H1 (cell line): ENCODE data around the gene ZNF586. TPM values are rescaled to one million over a fixed set of nuclear protein-coding genes. Genes with fewer than 3 reads are reported as not detected.

Experiments
- CTCF ChIA-PET: fragments of 300-600 bp; sonication (Branson Sonifier 250); formaldehyde crosslinking; loops from one replicate; lab custom pipeline; 2021; ENCODE audit not compliant: partially characterized antibody; lab: Charles Lee
- POLR2A ChIA-PET: fragments of 300-600 bp; sonication (Branson Sonifier 250); formaldehyde crosslinking; loops from one replicate; lab custom pipeline; 2021; ENCODE audit warnings: inconsistent platforms; ENCODE audit not compliant: partially characterized antibody; lab: Charles Lee
- DNase-seq, 2 experiments: peaks; one replicate each; pipeline versions ENCODE4 v3.0.0 to v3.0.0-alpha.2; 2010 to 2022; ENCODE audit warnings: low spot score in 2 of 2, low read depth in 1 of 2, mixed read lengths in 1 of 2
- FAIRE-seq: peaks from 2 replicates; lab custom pipeline; 2011; peaks lifted over from hg19 to GRCh38; lab: Jason Lieb, UNC
- H2AFZ ChIP-seq: 2 replicates; pipeline ENCODE4 v1.8.1; 2012; ENCODE audit warnings: low read length, inconsistent platforms
- H2AK5ac ChIP-seq: 2 replicates; pipeline ENCODE4 v1.6.1; 2013; ENCODE audit warnings: low read depth, low read length
- H2BK120ac ChIP-seq: replicated peaks from 2 replicates; pipeline ENCODE3; 2013; ENCODE audit warnings: low read depth, low read length, inconsistent platforms
- H2BK12ac ChIP-seq: 2 replicates; pipeline ENCODE4 v1.6.1; 2013; ENCODE audit warnings: low read depth, low read length
- H2BK15ac ChIP-seq: 2 replicates; pipeline ENCODE4 v1.6.1; 2013; ENCODE audit warnings: low read length
- H2BK20ac ChIP-seq: 2 replicates; pipeline ENCODE4 v1.6.1; 2013; ENCODE audit warnings: low read length
- H2BK5ac ChIP-seq: 2 replicates; pipeline ENCODE4 v1.6.1; 2013; ENCODE audit warnings: low read depth, low read length
- H3K14ac ChIP-seq: 2 replicates; pipeline ENCODE4 v1.6.1; 2013; ENCODE audit warnings: inconsistent platforms; ENCODE audit not compliant: insufficient read length
- H3K18ac ChIP-seq: 2 replicates; pipeline ENCODE4 v1.6.1; 2013; ENCODE audit warnings: low read length; ENCODE audit errors: extremely low read depth
- H3K23ac ChIP-seq: 2 replicates; pipeline ENCODE4 v1.6.1; 2013; ENCODE audit warnings: inconsistent platforms; ENCODE audit not compliant: insufficient read length
- H3K23me2 ChIP-seq: 2 replicates; pipeline ENCODE4 v1.6.1; 2013; ENCODE audit warnings: low read depth, low read length
- H3K27ac ChIP-seq: 2 replicates; pipeline ENCODE4 v1.6.1; 2011; ENCODE audit warnings: low read depth, low read length, inconsistent platforms
- H3K27me3 ChIP-seq, 4 experiments: replicated peaks in 1 of 4; 1 replicate in 1 of 4; 2 replicates in 3 of 4; pipeline versions ENCODE4 v1.6.1 to v1.8.1; 2011 to 2013; ENCODE audit warnings: low read length in 3 of 4, mild to moderate bottlenecking in 3 of 4, inconsistent platforms in 2 of 4, mixed read lengths in 2 of 4, moderate library complexity in 1 of 4; ENCODE audit not compliant: control insufficient read depth in 3 of 4, insufficient read depth in 3 of 4; ENCODE audit errors: extremely low read depth in 1 of 4
- H3K36me3 ChIP-seq, 4 experiments: 2 replicates each; pipeline versions ENCODE4 v1.6.1 to v1.8.1; 2011 to 2013; ENCODE audit warnings: mild to moderate bottlenecking in 4 of 4, low read length in 3 of 4, moderate library complexity in 2 of 4, control low read depth in 1 of 4, inconsistent platforms in 1 of 4; ENCODE audit not compliant: insufficient read depth in 4 of 4, control insufficient read depth in 2 of 4
- H3K4ac ChIP-seq: replicated peaks from 2 replicates; pipeline ENCODE3; 2013; ENCODE audit warnings: low read length, low read depth, mixed read lengths, inconsistent platforms; ENCODE audit not compliant: insufficient read length
- H3K4me1 ChIP-seq, 4 experiments: replicated peaks in 1 of 4; 1 replicate in 1 of 4; 2 replicates in 3 of 4; pipeline versions ENCODE4 v1.6.1 to v1.8.1; 2011 to 2013; ENCODE audit warnings: low read length in 3 of 4, inconsistent platforms in 2 of 4, mixed read lengths in 1 of 4; ENCODE audit not compliant: insufficient read depth in 4 of 4, control insufficient read depth in 3 of 4
- H3K4me2 ChIP-seq, 2 experiments: 2 replicates each; pipeline versions ENCODE4 v1.6.1 to v1.8.1; 2011 to 2013; ENCODE audit warnings: low read depth in 2 of 2, low read length in 2 of 2, control low read depth in 1 of 2, inconsistent platforms in 1 of 2, mild to moderate bottlenecking in 1 of 2; ENCODE audit not compliant: insufficient read depth in 1 of 2
- H3K4me3 ChIP-seq, 4 experiments: fragments of 200-600, 300-600 bp in 1 of 4; sonication (generic), shearing (Covaris generic), sonication (Bioruptor Twin) in 1 of 4; 2 replicates each; pipeline versions ENCODE4 v1.5.1 to v1.8.1; 2011 to 2016; ENCODE audit warnings: low read length in 4 of 4, low read depth in 3 of 4, control low read depth in 2 of 4, inconsistent platforms in 2 of 4, mild to moderate bottlenecking in 2 of 4, mixed read lengths in 1 of 4, moderate library complexity in 1 of 4; ENCODE audit not compliant: insufficient read depth in 2 of 4; ENCODE audit errors: extremely low read depth in 1 of 4
- H3K56ac ChIP-seq: replicated peaks from 2 replicates; pipeline ENCODE3; 2013; ENCODE audit warnings: low read depth, mild to moderate bottlenecking, mixed read lengths, low read length, inconsistent platforms; ENCODE audit not compliant: insufficient read length
- H3K79me1 ChIP-seq: 2 replicates; pipeline ENCODE4 v1.6.1; 2013; ENCODE audit warnings: low read depth, low read length, control low read depth
- H3K79me2 ChIP-seq, 2 experiments: 2 replicates each; pipeline versions ENCODE4 v1.6.1 to v1.8.1; 2012 to 2013; ENCODE audit warnings: low read length in 2 of 2, mild to moderate bottlenecking in 2 of 2, inconsistent platforms in 1 of 2; ENCODE audit not compliant: insufficient read depth in 2 of 2, control insufficient read depth in 1 of 2
- H3K9ac ChIP-seq, 4 experiments: replicated peaks in 1 of 4; 1 replicate in 1 of 4; 2 replicates in 3 of 4; pipeline versions ENCODE4 v1.6.1 to v1.8.1; 2011 to 2013; ENCODE audit warnings: low read depth in 3 of 4, low read length in 3 of 4, control low read depth in 2 of 4, mild to moderate bottlenecking in 2 of 4, moderate library complexity in 2 of 4, inconsistent platforms in 1 of 4; ENCODE audit errors: extremely low read depth in 1 of 4
- H3K9me3 ChIP-seq, 2 experiments: 2 replicates each; pipeline versions ENCODE4 v1.6.1 to v1.8.1; 2012 to 2013; ENCODE audit warnings: mild to moderate bottlenecking in 2 of 2, moderate library complexity in 2 of 2, control low read depth in 1 of 2, inconsistent platforms in 1 of 2, low read depth in 1 of 2, low read length in 1 of 2, mixed read lengths in 1 of 2; ENCODE audit not compliant: insufficient read depth in 2 of 2
- H4K20me1 ChIP-seq, 2 experiments: replicated peaks in 1 of 2; 2 replicates each; pipeline versions ENCODE3 to v1.8.1; 2011 to 2013; ENCODE audit warnings: inconsistent platforms in 2 of 2, low read length in 2 of 2, mild to moderate bottlenecking in 1 of 2; ENCODE audit not compliant: insufficient read depth in 2 of 2, control insufficient read depth in 1 of 2
- H4K5ac ChIP-seq: 2 replicates; pipeline ENCODE4 v1.6.1; 2013; ENCODE audit warnings: low read length, low read depth, mixed read lengths, inconsistent platforms; ENCODE audit not compliant: insufficient read length
- H4K8ac ChIP-seq: 2 replicates; pipeline ENCODE4 v1.8.0; 2013; ENCODE audit warnings: mild to moderate bottlenecking, moderate library complexity, low read length, inconsistent platforms; ENCODE audit not compliant: insufficient read depth; ENCODE audit errors: extremely low read depth
- H4K91ac ChIP-seq: replicated peaks from 2 replicates; pipeline ENCODE3; 2013; ENCODE audit warnings: low read length, mixed read lengths, inconsistent platforms; ENCODE audit not compliant: insufficient read length
- CREB1 ChIP-seq: IDR thresholded peaks from 2 replicates; pipeline ENCODE4 v1.6.1; 2012; ENCODE audit warnings: inconsistent platforms
- CTBP2 ChIP-seq: IDR thresholded peaks from 2 replicates; pipeline ENCODE4 v1.7.0; 2011; ENCODE audit warnings: borderline replicate concordance, mild to moderate bottlenecking, moderate library complexity, mixed read lengths, low read length; ENCODE audit not compliant: insufficient read depth, insufficient read length
- EGR1 ChIP-seq: IDR thresholded peaks from 2 replicates; pipeline ENCODE4 v1.6.1; 2011; ENCODE audit warnings: low read depth, low read length, borderline replicate concordance
- EP300 ChIP-seq, 2 experiments: IDR thresholded peaks; 1 replicate in 1 of 2; 2 replicates in 1 of 2; pipeline ENCODE4 v1.6.1; 2011 to 2012; ENCODE audit warnings: low read depth in 2 of 2, low read length in 2 of 2, mild to moderate bottlenecking in 2 of 2, borderline replicate concordance in 1 of 2, inconsistent platforms in 1 of 2, moderate library complexity in 1 of 2
- POLR2A ChIP-seq, 2 experiments: IDR thresholded peaks; 1 replicate in 1 of 2; 2 replicates in 1 of 2; pipeline ENCODE4 v1.6.1; 2011; ENCODE audit warnings: low read depth in 2 of 2, low read length in 2 of 2, mild to moderate bottlenecking in 2 of 2; ENCODE audit errors: control extremely low read depth in 1 of 2
- RFX5 ChIP-seq: IDR thresholded peaks from 2 replicates; pipeline ENCODE4 v1.6.1; 2011; ENCODE audit warnings: low read depth, low read length, improper control_type of control experiment, borderline replicate concordance
- SIN3A ChIP-seq, 2 experiments: IDR thresholded peaks in 1 of 2; conservative IDR thresholded peaks in 1 of 2; 2 replicates each; pipeline ENCODE4 v1.6.1; 2011 to 2012; ENCODE audit warnings: low read length in 2 of 2, improper control_type of control experiment in 1 of 2, low read depth in 1 of 2, mild to moderate bottlenecking in 1 of 2
- SIX5 ChIP-seq: IDR thresholded peaks from 2 replicates; pipeline ENCODE4 v1.6.1; 2011; ENCODE audit warnings: mild to moderate bottlenecking, low read depth, low read length
- TAF7 ChIP-seq: optimal IDR thresholded peaks from 2 replicates; pipeline ENCODE3; 2011; ENCODE audit warnings: low read depth, mild to moderate bottlenecking, inconsistent platforms, low read length, moderate library complexity, borderline replicate concordance
- YY1 ChIP-seq: IDR thresholded peaks from 2 replicates; pipeline ENCODE4 v1.6.1; 2011; ENCODE audit warnings: low read depth, mild to moderate bottlenecking, low read length
- WGBS, 2 experiments: shearing (Covaris generic) in 1 of 2; methylation state at CpG; one replicate each; pipeline versions ENCODE4 v1.1.6 to v1.1.7; 2013 to 2015; ENCODE audit warnings: low lambda C conversion rate in 2 of 2, mixed read lengths in 2 of 2, inconsistent platforms in 1 of 2, low coverage in 1 of 2, missing lambda C conversion rate in 1 of 2; ENCODE audit not compliant: insufficient replicate concordance in 2 of 2, insufficient coverage in 1 of 2, insufficient read length in 1 of 2; ENCODE audit errors: extremely low coverage in 1 of 2, missing lambda C conversion rate in 1 of 2; 5-methylcytosine and 5-hydroxymethylcytosine counted together
- polyA plus RNA-seq, 7 experiments: library from polyadenylated mRNA; depleted of rRNA in 3 of 7; stranded (reverse) in 5 of 7; unstranded in 2 of 7; fragments of >200 nt in 5 of 7; fragments of 200-250 nt in 2 of 7; gene quantifications; 1 replicate in 5 of 7; 2 replicates in 1 of 7; 4 replicates in 1 of 7; pipeline versions ENCODE4 v1.2.1 to v1.2.3, GENCODE V29; 2011 to 2013; ENCODE audit warnings: missing spikeins in 2 of 7, mixed read lengths in 2 of 7
- total RNA-seq: library from RNA; stranded (reverse); fragmentation: NEBNext Ultra II Directional; extraction: Animal tissue kit (Norgen Biotek cat#: 25700); gene quantifications from 2 replicates; pipeline ENCODE4 v1.2.1, GENCODE V29; 2021

The ZNF586 gene
- total and polyA plus RNA-seq, 2 of the 8 experiments (the other 6 are each of a cell fraction or from before 2014, with no cell fraction given) = 8.1 to 15.5 TPM

DNA sequence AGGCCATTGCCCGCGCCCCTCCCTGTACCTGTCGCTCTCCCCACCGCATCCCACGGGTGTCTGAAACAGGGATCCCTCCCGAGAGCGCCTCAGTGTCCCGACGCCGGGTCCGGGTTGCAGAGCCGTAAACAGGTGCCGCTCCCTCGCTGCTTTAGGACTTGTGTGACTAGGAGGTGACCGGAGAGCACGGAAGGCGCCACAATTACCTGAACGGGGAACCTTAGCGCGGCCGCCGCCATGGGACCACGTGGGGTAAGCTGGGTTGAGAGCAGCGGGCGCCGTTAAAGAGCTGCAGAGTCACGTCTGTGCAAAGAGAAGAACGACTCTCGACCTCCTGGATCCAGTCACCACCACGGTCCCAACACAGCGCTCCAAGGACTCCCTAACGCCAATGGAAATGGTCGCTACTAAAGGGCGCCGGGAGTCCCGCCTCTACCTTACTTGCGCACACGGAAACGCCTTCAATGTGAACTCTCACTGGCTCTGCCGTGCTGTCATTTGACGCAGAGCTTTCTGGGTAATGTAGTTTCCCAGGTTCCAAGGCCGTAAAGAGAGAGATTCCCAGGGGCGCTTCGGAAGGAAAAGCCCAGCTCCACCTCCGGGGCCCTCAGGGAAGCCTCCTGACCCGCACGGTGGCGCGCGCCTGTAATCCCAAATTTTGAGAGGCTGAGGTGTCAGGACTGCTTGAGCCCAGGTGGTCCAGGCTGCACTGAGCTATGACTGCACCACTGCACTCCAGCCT is 45.2 kb downstream of the ZNF586 start, which contains the start of gene ZNF552:
Gene ZNF552, minus strand, starts transcription at position 409 of the 742 bp plus-strand sequence. Its CDS starts 170 bp downstream, at position 239.
- H2BK120ac ChIP-seq = no peak within 1 kb of the TSS
- peak within 1 kb of the TSS; percentile 34; the same call in 1 of the 2 replicates for H2AFZ ChIP-seq
- FAIRE-seq = peak; percentile 69
- peaks cover 0 to 6% of the 10 kb centered on the region in 2 experiments for H4K20me1 ChIP-seq
- 0 out of 2 replicates have a peak, but pooled peaks cover 2% of the 10 kb centered on the region for H3K79me1 ChIP-seq
- H3K27ac ChIP-seq = peak within 1 kb of the TSS; percentile 83
- WGBS, 2 experiments = 4% methylated on average over 50 of the region's 50 CpGs; no CpG with 5 or more reads in 1 of the 2 experiments
- peak within 1 kb of the TSS; percentile 27 for H3K4ac ChIP-seq
- H2AK5ac ChIP-seq = no peak within 1 kb of the TSS
- peaks cover 2 to 14% (median 6%) of the 10 kb centered on the region in 4 experiments; a peak in 5 of 8 replicates for H3K36me3 ChIP-seq
- peak within 1 kb of the TSS; percentile 45 for H4K5ac ChIP-seq
- H3K14ac ChIP-seq = no peak within 1 kb of the TSS
- H3K56ac ChIP-seq = no peak within 1 kb of the TSS
- no peak within 1 kb of the TSS for H2BK15ac ChIP-seq
- H3K79me2 ChIP-seq = peaks cover 0 to 10% of the 10 kb centered on the region in 2 experiments; a peak in 2 of 4 replicates
- H4K91ac ChIP-seq = no peak within 1 kb of the TSS
- H2BK5ac ChIP-seq = peak within 1 kb of the TSS; percentile 12
- peaks cover 4% of the 10 kb centered on the region for H3K23me2 ChIP-seq
- ChIA-PET CTCF (interaction anchor here (0.9 to 1.6 kb wide), 3 partner anchors 16 to 349 kb away, joined by 3 to 4 read pairs (median 4); no protein-coding TSS in a partner anchor), POLR2A (interaction anchor here (0.6 to 3.5 kb wide), 19 partner anchors 10 to 381 kb away, joined by 3 to 36 read pairs (median 3); partner anchors contain the start of genes ZNF135, ZNF154, ZNF586 and ZNF587)
- H2BK12ac ChIP-seq = no peak within 1 kb of the TSS
- H3K4me2 ChIP-seq = peak within 1 kb of the TSS; percentile 90 to 94
- H2BK20ac ChIP-seq = no peak within 1 kb of the TSS
- H3K23ac ChIP-seq = no peak within 1 kb of the TSS
- peak within 1 kb of the TSS; percentile 84; the same call in 1 of the 2 replicates for H4K8ac ChIP-seq
- H3K4me3 ChIP-seq = peak within 1 kb of the TSS; percentile 84 to 99 (median 87)
- no peaks in the 10 kb centered on the region for H3K27me3 ChIP-seq
- no peaks in the 10 kb centered on the region for H3K9me3 ChIP-seq
- peaks cover 0 to 4% (median 3%) of the 10 kb centered on the region in 4 experiments; a peak in 5 of 7 replicates for H3K4me1 ChIP-seq
- H3K9ac ChIP-seq = peak within 1 kb of the TSS; percentile 85 to 94 (median 90)
- DNase-seq = peak; percentile 81 to 83
- 0 out of 2 replicates have a peak within 1 kb of the TSS, but pooled peaks have one; percentile 11 for H3K18ac ChIP-seq
- TF ChIP-seq EP300 (IDR thresholded peaks at IDR 0.05; ENCODE audit: borderline replicate concordance in 1 of 2, low read depth in 2 of 2, low read length in 2 of 2) (no peak), SIX5 (peak; percentile 86), CTBP2 (no peak), TAF7 (peak; percentile 62), POLR2A (IDR thresholded peaks at IDR 0.05; ENCODE audit: control extremely low read depth in 1 of 2, low read depth in 2 of 2, low read length in 2 of 2) (peak; percentile 89 to 97), EGR1 (no peak), RFX5 (no peak), SIN3A (conservative IDR thresholded peaks at IDR 0.05 in 1 of 2, IDR thresholded peaks at IDR 0.05 in 1 of 2; ENCODE audit: low read depth in 1 of 2, low read length in 2 of 2) (peak in 1 of 2 experiments; percentile 84; a peak in 3 of 4 replicates), YY1 (peak; percentile 68; the same call in 1 of the 2 replicates), CREB1 (peak; percentile 86)
